GM21723 (cell line): Measurements from ENCODE around the gene RBM45.

Source experiments
- ATAC-seq: cut with Tn5 transposase; IDR thresholded peaks from one replicate; pipeline ENCODE4 v1.9.1; 2021; ENCODE audit warnings: mild to moderate bottlenecking, moderate library complexity; ENCODE audit not compliant: unreplicated experiment

RBM45 gene

DNA sequence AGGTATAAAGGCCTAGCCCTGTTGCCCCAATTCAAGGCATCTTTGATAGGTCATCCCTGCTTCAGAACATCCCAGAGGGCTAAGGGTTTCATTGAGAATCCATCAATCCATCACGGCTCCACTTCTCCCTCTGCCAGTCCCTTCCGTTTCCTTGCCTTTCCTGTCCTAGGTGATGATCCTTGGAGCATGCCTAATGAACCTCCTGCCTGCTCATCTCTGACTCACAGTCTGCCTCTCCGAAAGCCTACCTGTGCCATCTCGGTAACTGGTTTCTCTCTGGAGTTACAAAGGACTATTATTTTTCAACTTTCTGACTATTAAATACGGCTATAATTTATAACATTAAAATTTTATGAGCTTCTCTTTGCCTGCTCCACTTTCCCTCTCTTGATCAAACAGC lies 45.3 kb downstream of the RBM45 start:
- ATAC-seq = no peak

DNA sequence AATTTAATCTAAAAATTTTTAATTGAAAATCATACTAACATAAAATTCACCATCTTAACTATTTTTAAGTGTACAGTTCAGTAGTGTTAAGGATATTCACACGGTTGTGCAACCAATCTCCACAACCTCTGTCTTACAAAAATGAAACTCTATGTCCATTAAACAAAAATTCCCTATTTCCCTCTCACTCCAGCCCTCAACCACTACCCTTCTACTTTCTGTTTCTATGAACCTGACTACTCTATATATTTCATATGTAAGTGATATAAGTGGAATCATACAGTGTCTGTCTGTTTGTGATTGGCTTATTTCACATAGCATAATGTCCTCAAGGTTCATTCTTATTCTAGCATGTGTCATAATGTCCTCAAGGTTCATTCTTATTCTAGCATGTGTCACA lies 47.7 kb downstream of the RBM45 start:
- ATAC-seq = no peak

DNA sequence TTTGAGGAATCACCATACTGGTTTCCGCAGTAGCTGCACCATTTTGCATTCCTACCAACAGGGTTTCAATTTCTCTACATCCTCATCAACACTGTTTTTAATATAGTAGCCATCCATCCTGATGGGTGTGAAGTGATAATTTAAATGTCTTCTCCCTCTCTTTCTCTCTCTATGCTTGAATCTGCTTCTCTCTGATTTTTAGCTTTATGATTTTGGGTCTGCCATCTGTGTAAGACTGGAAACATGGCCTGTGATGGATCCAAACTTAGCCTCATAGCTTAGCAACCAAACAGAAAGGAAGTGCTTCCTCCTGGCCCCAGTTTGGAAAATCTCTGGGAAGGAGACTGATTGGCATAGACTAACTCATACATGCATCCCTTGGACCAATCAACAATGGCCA lies 48.4 kb downstream of the RBM45 start:
- no peak for ATAC-seq

DNA sequence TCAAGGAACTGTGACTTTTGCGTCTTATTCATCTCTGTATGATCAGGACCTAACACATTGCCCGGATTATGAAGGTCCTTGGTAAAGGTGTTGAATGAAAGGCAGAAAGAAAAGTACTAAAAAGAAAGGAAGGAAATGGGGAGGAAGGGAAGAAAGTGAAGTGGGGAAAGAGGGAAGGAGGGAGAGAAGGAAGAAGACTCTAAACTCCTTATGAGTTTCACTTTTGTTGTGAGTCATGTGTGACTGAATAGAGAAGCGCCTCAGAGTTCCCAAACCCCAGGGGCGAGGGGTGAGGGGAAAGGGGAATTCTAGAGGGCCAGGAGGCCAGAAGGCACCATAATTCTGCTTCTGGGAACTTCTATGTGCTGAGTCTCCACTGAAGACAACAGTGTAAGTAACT lies 51.2 kb downstream of the RBM45 start:
- ATAC-seq = no peak

DNA sequence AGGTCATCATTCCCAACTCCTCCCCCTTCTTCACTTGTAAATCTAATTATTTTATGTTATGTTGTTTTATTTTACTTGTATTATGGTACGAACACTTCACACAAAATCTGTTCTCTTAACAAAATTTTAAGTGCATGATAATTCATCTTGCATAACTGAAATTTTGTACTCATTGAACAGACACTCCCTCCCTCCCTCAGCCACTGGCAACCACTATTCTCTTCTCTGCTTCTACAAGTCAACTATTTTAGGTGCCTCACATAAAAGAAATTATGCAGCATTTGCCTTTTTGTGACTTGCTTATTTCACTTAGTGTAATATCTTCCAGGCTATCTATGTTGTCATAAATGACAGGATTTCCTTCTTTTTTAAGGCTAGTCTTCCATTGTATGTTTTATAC lies 51.7 kb downstream of the RBM45 start:
- no peak for ATAC-seq

DNA sequence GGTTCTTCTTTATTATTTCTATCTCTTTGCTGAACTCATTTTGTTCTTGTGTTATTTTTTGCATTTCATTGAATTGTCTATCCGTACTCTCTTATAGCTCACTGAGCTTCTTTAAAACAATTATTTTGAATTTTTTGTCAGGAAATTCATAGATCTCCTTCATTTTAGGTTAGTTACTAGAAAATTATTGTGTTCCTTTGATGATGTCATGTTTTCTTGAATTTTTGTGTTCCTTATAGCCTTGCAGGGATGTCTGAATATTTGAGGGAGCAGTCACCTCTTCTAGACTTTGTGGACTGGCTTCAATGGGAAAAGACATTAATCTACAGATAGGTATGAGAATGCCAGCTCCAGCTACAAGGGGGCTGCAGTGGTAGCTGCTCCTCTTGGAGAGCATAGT lies 61.4 kb downstream of the RBM45 start:
- ATAC-seq = no peak

DNA sequence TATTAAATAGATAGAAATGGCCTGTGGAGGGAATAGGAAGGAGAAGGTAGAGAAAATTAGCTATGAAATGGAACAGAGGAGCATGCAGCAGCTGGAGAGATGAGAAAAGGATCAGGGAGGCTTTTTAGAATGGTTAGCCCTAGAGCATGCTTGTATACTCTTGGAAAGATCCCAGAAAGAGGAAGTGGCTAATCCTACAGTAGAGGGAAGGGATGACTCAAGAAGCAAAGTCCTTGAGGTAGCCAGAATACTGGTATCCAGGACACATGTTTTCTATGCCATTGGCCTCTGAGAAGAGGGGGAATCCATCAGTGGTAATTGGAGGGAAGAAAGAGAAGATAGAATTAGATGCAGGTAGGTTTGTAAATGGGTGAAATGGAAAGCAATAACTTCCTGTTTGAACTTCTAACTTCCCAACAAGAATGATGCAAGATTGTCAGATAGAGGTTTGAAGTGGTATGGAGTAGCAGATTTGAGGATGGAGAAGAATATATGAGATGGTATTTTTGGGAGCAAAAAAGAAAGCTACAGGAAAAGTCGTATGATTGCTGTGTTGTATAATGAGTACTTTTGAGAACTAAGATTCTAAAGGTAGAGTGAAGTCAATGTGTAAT lies 64.9 kb downstream of the RBM45 start:
- ATAC-seq = no peak
